Fibroblast of skin of back (primary cell): ENCODE results near the gene SENP2.
"Not testable (repeated sequence)": the region's sequence is repeated elsewhere in the genome, so short reads cannot be mapped to it uniquely, and the experiment has no call there.

Experiments
- DNase-seq: peaks from one replicate; pipeline ENCODE4 v3.0.0-alpha.2; 2013

The SENP2 gene

DNA sequence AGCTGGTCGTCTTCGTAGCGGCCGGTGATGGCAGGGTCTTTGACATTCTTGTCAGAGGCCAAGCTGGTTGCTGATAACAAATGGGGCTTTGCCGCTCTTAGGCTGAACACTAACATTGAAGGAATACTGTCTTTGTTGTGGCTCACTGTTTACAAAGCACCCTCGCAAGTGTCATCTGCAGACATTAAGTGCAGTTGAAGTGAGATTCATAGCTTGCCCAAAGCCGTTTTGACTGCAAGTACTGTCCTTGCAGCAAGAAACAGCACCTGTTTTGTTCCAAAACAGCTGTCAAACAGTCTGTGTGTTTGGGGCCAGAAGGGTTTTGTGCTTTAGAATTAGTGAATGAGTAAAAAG, 568 bp downstream of the SENP2 start:
- DNase-seq, result no peak

DNA sequence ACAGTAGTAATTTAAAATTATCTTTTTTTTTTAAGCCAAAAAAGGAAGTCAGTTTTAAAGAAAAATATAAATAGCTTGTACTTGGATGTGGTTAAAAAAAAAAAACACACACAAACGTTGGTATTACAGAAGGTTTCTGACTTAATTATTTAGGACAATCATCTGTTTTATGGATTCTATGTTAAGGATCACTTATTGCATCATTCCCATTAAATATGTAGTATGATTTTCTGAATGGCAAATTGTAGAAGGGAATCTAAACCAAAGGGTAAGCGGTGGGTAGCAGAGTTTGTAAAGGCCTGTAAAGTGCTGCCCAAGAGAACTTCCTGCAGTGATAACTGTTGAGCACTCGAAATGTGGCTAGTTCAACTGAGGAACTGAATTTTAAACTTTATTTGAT, 8.0 kb downstream of the SENP2 start:
- DNase-seq, result no peak

DNA sequence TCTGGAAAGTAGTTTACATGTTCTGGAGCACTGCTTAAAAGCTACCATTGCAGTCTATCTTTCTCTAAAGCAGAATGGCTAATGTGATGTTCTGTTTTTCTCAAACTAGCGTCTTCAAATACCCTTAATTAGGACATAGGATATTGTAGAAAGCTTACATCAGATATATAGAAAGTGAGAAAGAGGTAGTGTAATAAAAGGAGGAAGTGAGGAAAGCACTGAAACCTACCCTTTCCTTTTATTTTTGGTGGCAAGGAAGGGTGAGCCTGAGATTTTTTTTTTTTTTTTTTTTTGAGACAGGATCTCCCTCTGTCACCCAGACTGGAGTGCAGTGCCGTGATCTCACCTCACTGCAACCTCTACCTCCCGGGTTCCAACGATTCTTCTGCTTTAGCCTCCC, 9.4 kb downstream of the SENP2 start:
- DNase-seq, result no peak

DNA sequence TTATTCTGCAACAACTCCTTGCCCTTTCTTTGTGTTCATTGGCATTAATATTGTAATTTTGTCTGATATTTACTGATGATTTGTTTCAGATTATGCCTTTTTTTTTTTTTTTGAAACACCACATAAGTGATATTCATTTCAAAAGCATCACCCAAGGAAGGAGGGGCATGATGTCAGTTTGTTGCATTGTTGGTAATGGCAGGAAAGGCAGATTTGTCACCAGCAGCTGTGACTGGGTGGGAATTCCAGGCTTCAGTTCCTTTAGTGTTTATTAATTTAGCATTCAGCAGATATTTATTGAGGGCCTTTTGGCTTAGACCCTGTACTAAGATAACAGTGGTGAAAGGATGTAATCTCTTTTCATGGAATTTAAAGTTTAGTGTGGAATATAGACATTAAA, 19.5 kb downstream of the SENP2 start:
- DNase-seq, result no peak

DNA sequence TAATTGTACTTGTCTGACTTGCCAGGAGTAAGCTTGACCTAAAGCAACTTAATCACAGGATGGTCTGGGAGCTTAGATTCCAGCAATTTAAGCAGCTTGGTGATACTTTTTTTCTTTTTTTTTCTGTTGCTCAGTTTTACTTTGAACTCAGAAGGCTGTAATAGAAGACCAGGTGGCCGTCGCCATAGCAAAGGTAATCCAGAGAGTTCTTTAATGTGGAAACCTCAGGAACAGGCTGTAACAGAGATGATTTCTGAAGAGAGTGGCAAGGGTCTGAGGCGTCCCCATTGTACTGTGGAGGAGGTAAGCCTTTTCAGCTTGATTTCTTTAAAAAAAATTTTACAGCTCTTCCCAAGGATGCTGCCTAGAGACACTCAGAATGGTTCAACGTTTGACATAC, 20.1 kb downstream of the SENP2 start:
- DNase-seq, result no peak

DNA sequence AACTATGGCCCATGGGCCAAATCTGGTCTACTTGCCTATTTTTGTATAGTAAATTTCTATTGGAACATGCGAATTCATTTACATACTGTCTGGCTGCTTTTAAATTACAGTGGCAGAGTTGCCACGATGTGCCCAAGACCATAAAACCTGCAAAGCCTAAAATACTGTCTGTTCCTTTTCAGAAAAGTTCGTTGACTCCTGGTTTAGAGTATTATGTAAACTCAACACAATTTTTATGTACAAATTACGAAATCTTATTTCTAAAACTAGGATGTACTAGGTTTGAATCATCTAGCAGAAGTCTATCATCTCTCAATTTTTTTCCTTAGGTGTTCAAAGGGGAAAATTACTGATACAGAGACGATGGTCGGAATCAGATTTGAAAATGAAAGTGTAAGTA, 26.9 kb downstream of the SENP2 start:
- no peak for DNase-seq

DNA sequence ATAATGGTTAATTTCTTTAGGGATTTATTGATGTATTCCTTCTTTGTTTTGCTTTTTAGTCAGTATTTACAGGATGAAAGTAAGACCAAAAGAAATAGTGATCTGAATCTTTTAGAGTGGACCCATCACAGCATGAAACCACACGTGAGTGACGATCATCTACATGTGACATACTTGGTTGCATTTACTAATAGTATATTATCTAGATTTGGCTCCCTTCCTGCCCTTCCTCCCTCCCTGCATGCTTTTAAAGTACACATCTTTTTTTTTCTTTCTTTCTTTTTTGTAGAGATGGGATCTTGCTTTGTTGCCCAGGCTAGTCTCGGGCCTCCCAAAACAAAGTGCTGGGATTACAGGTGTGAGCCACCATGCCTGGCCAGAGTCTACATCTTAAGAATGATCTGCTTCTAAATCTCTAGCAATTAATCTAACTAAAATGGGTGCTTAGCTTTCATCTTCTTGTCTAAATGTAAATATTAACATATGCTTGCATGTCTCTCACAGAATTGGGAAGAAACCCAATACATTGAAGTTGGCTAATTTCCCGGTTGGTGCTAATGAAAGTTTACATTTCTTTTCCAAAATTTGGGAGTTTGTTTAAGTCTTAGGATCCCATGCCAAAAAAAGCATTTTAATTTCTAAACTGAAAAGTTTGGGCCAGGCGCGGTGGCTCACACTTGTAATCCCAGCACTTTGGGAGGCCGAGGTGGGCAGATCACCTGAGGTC, 38.0 kb downstream of the SENP2 start:
- DNase-seq, result no peak

DNA sequence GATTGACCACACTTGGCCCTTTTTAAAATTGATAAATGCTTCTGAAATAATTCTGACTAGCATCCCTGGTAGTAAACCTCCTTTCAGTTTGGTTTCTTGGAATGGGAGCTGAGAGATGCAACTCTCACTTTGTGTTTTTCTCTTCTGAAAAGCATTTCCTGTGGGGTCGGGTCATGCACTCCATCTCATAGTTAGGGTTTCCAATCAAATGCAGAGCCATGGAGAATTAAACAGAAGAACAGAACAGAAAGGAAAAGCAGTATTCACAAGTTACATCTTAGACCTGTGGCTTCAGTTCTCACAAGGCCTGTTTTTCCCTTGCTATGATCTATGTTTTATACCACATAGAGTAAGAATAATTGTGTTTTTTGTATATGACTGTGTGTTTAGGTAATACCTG, 39.7 kb downstream of the SENP2 start:
- DNase-seq, result no peak

DNA sequence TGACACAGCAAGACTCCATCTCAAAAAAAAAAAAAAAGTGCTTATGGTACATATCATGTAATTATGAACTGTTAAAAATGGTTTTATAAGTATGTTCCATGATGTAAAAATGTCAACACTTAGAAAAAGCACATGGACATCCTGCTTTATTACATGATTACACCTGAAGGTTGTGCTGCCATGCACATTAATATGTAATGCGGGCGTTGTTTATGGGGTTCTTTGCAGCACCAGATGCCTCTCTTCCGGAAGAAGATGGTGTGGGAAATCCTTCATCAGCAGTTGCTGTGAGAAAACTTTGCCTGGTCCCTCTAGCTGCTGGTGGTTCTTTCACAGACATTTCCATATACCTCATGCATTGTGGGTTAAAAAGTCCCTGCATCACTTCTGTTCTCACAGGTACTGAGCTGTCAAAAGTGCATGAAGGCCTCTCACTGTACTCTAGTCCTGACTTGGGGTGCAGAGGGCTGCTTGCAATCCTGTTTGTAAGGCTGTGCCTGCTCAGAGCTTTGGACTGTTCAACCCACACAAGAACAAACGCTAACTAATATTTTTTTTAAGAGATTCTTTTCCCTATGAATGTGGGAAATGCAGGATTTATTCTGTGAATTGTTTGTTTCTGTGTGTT, 43.6 kb downstream of the SENP2 start:
- no peak for DNase-seq

DNA sequence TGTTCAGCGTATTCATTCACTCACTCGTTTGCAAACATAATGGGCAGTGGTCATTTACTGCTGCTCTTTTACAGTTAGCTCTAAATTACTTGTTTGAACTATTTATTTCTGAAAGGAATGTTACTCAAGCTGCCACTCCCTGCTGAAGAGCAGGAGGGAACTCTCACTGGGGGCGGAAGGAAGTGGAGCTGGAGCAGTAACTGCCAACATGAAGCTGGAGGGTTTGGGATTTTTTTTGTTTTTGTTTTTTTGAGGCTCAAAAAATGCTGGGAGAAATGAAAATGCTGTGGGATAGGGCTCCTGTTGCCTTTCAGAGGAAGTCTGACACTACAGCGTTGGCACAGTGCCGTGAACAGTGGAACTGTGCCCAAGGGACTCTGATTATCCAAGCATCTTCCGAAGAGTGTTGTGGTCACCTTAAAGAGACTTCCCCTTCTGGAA, 44.1 kb downstream of the SENP2 start:
- peak; percentile 61 for DNase-seq

DNA sequence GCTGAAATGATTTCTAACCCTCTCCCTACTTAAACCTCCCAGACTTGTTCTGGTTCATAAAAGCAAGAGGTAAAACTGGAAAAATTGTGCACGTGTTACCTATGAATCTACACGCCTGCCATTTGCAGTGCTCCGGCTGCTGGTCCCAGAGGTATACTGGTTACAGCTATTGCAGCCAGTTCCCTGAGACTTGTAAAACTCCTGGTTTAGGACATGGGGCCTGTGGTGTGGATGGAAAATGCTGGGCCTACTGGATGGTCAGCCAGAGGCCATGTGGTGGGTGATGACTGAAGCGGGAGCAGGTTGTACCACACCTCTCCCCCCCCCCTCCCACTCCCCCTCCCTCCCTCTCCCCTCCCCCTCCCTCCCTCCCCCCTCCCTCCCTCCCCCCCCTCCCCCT, 45.0 kb downstream of the SENP2 start:
- no peak for DNase-seq

DNA sequence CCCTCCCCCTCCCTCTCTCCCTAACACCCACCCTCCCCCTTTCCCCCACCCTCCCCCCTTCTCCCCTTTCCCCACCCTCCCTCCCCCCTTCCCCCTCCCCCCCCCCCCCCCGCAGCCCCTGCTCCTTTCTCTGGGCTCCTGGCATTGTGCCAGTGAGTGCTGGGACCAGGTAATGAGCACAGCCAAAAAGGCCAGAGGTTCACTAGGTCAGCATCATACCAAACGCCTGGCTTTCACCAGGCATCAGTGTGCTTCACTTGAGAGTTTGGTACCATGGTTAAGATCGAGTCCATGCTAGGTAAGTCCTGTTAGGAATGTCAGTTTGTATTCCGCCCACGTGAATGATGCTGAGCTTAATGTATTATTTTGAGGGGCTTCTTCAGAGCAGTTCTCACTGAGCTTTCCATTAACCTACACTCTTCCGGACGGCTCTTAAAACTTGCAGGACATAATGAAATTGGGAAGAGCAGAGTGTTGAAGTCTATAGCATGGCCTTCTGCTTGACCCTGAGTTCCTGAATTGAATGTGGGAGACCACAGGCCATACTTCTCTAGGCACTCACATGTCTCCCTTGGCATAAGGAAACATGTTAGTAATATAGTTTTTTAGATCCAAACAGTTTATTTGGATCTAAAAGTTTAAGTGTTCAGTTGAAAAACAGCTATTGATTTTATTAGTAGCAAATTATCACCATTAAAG, 45.6 kb downstream of the SENP2 start:
- DNase-seq, result no peak

DNA sequence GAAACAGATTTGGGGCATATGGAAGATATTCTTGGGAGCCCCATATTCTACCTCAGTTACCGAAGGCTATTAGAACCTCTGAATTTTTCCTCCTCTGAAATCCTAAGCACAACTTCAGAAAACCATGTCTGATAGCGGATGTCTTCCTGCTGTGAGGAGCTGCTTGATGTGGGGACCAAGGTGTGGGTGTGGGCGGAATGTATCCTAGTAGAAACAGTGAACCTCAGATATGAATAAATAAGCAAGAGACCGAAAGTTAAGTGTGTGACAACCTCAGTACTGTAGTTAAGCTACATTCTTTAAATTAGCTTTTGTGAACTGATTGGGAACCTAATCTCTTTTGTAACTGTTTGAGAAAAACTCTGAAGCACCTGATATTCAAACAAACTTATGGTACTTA, 46.9 kb downstream of the SENP2 start:
- no peak for DNase-seq

DNA sequence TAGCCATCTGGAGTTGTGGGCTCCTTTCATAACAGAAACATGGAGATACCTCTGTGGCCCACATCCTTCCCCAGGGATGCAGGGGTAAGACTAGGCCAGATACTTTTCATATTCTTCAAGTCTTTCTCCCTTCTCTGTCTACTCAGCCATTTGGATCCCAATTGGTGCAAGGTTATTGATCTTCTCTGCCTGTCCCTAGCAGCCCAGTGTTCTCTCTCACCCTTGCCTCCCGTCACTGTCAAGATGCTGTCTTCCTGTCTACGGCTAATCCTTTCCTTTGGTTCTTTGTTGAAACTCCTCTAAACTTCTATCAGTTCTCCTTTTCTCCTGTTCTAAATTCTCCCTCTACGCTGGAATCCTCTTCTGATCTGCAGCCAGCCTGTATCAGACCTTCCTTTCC, 51.3 kb downstream of the SENP2 start:
- no peak for DNase-seq

DNA sequence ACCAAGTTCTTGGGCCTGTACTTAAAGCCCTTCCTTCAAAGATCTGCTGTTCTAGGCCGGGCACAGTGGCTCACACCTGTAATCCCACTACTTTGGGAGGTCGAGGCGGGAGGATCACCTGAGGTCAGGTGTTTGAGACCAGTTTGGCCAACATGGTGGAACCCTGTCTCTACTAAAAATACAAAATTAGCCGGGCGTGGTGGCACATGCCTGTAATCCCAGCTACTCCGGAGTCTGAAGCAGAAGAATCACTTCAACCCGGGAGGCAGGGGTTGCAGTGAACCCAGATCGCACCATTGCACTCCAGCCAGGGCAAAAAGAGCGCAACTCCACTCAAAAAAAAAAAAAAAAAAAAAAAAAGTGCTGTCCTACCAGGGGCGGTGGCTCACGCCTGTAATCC, 52.6 kb downstream of the SENP2 start:
- not testable (repeated sequence) for DNase-seq

DNA sequence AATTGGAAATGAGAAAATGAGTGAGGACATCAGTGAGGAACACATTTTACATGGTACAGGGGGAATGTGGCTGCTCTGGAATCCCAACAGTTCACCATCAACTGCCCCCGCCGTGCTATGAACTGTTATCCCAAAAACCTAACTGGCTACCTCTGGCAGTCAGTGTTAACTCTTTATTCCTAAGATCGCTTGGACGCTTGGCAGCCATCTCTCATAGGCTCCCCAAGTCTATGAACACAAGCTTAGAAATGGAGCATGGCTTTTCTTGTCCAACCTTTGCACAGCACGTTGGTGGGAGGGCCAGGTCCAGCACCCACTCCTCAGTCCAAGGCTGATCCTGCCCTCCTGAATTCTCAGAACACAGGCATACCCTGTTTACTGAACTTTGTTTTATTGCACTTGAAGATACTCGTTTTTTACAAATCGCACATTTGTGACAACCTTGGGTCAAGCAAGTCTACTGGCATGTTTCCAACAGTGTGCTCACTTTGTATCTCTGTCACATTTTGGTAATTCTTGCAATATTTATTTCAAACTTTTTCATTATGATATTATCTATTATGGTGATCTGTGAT, 53.6 kb downstream of the SENP2 start:
- no peak for DNase-seq

DNA sequence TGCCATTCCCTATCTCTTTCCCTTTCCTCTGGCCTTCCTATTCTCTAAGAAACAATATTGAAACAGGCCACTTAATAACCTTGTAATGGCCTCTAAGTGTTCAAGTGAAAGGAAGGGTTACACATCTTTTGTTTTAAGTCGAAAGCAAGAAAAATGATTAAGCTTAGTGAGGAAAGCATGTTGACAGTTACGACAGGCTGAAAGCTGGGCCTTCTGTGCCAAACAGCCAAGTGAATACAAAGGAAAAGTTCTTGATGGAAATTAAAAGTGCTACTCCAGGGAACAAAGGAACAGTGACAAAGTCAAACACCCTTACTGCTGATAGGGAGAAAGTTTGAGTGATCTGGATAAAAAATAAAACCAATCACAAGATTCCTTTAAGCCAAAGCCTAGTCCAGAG, 54.2 kb downstream of the SENP2 start:
- no peak for DNase-seq

DNA sequence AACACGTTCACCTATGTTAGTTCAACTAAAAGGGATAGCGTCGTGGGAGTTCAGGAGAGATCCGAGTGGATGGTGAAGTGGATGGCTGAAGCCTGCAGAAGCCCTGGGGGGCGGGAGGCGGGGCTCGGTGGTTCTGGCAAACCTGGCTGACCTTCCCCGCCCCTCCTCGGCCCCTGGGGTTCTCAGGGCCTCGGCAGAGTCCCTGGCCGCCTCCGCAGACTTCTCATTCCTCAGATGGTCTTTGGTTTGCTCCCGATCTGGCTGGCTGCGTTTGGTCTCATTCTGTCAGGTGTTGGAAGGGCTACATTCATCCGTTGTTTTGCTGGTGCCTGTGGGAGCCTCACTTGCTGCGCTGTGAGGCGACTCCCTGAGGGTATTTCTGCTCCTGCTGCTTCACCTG, 59.1 kb downstream of the SENP2 start:
- DNase-seq, result not testable (repeated sequence)

DNA sequence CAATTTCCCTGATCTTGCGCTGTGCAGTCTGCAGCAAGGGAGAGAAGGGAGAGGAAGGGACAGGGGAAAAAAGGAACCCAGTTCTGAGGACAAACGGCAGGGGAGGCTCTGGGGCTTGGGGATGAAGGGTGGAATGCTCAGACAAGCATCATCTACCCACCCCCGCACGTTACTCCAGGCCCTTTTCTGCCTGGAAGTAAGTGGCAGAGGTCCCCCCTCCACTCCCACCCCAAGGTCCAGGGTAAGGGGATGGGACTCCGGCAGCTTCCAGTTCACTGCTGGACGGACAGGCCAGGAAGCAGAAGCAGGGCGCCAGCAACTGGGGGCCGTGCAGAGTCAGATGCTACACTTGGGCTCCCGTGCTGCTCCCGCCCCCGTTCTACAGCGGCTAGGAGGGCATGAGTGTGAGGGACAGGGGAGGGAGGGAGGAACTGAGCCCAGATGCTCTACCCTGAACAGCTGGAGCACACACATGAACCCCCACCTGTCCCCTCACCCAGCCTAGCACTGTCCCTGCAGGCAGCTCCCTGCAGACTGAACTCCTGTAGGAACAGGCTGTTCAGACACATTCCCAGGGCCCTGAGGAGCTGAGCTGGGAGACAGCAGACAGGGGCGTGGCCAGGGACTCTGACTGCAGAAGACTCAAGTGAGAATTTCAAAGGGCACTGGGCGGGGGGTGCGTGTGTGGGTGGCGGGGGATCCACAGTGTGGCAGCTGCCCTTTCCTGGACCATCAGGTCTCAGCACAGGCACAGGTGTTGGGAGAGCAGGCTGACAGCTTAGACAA, 59.7 kb downstream of the SENP2 start:
- no peak for DNase-seq

DNA sequence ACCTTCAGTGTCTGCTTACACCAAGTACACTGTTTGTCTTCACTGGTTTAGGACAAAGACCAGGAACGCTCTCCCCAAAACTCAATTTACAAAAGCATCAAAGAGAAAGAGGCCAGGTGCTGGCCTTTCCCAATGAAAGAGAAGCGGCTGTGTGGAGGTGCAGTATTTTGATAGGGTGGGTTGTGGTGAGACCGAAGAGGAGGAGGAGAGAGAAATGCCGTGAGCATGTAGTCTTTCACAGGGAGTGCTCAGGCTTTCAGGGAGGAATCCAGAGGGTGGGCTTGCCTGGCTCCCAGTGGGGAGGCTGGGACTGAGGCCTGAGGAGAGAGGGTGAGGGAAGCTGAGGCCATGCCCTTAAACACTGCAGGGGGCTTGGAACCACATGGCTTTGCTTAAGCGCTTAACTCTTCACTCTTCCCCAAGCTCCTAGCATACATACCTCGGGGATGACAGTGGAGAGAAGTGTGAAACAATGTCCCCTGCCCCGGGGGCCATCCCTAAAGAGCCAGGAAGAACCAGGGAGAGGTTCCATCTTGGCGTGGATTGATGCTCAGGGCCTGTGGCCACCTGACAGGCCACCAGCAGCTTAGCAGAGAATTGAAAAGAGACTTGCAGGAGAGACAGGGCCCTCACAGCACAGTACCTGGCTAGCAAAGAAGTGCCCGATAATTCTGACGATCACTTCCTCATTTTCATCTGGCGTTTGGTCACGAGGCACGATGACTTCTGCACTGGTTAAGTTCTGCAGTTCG, 60.5 kb downstream of the SENP2 start:
- peak; percentile 44 for DNase-seq

DNA sequence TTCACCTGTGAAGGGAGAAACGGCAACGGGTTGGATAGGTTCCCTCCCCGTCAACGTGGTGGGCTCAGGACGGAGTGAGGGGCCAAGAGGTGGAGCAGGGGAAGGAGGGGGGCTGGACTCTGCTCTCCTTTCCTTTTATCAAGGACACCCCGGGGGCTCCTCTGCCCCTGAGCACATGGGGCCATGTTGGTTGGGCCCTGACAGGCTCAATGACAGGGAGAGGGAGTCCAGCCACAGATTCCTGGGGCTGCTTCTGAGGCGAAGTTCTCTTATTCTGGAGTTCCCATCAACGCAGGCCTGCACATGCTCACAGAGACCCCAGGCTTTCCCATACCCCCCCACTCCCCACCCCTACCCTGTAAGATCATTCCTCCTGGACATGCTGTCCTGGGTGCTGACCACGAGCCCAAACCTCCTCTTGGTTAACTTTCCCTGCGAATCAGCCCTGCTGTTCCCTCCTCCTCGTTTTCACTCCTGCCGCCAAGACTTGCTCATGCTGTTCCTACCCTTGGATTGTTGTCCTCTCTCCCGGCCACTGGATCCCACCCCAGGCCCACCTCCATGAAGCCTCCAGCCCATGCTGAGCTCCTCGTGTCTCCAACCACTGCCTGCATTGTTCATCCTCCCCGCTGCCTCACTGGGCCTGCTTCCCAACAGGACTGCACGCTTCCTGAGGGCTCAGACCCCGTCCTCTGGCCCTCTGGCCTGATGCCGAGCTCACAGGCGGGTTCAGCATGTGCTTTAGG, 61.2 kb downstream of the SENP2 start:
- no peak for DNase-seq

DNA sequence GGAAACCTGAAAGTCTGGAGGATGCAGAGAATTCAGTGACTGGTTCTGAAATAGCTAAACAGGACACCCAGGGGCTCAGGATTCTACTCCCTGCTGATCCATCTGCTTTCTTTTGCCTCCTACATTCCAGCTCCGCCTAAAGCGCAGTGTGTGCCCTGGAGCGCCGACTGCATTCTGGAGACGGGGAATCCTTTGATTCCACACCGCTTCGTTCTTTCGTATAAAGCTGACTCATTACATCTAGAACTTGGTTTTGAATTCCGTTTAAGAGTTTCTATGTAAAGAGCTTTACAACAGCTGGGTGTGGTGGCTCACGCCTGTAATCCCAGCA, 61.8 kb downstream of the SENP2 start:
- no peak for DNase-seq
